Sigmoid colon (tissue), 3 donors: ENCODE data around the gene BMPR1A.

Source experiments
- CTCF ChIP-seq, 4 experiments: fragments of 450-650 bp in 3 of 4; fragments of 200-600 bp in 1 of 4; IDR thresholded peaks; one replicate each; pipeline ENCODE4 v1.5.1; 2016 to 2019; ENCODE audit warnings: antibody characterized with exemption in 4 of 4, mild to moderate bottlenecking in 3 of 4, moderate library complexity in 2 of 4
- POLR2A ChIP-seq, 2 donors: fragments of 450-650 bp; IDR thresholded peaks; one replicate each; pipeline ENCODE4 v1.6.1; 2016; ENCODE audit warnings: antibody characterized with exemption in 2 of 2, mild to moderate bottlenecking in 2 of 2, moderate library complexity in 2 of 2

- no peak for TF ChIP-seq CTCF (IDR thresholded peaks at IDR 0.05)
- TF ChIP-seq POLR2A (IDR thresholded peaks at IDR 0.05) = no peak
Measured at GRCh38 chr10:86951184-86951761, 194.9 kb downstream of the BMPR1A start.
